WTC11 (cell line): ENCODE results near the gene MSX2. TPM values are rescaled to one million over a fixed set of nuclear protein-coding genes. Genes with fewer than 3 reads are reported as not detected.
A peak's percentile ranks its signal among the peaks of the same experiment; 100 is the strongest.

ENCODE experiments used
- ATAC-seq: fragments of 200-7000 bp; cut with Tn5 transposase; 2 replicates; pipeline ENCODE4 v1.10.0; 2021; ENCODE audit warnings: mild to moderate bottlenecking, moderate library complexity
- CTCF ChIA-PET: fragments of 300-600 bp; sonication (Branson Sonifier 250); formaldehyde crosslinking; loops from one replicate; lab custom pipeline; 2021; ENCODE audit warnings: antibody characterized with exemption; lab: Charles Lee
- POLR2A ChIA-PET: fragments of 350-600 bp; sonication (Branson Sonifier 250); formaldehyde crosslinking; loops from one replicate; lab custom pipeline; 2021; ENCODE audit warnings: antibody characterized with exemption; lab: Charles Lee
- DNase-seq: peaks from one replicate; pipeline ENCODE4 v3.0.0; 2021; ENCODE audit warnings: low spot score
- H3K27ac Mint-ChIP-seq: 2 replicates; pipeline ENCODE4 v1.8.0; 2021; ENCODE audit warnings: mixed read lengths
- H3K27me3 Mint-ChIP-seq: 2 replicates; pipeline ENCODE4 v1.8.0; 2021; ENCODE audit warnings: low read depth, mild to moderate bottlenecking, moderate library complexity, mixed read lengths
- H3K36me3 Mint-ChIP-seq: 2 replicates; pipeline ENCODE4 v1.8.0; 2021; ENCODE audit warnings: mixed read lengths
- H3K4me1 Mint-ChIP-seq: 2 replicates; pipeline ENCODE4 v1.8.0; 2022; ENCODE audit warnings: mixed read lengths
- H3K4me3 Mint-ChIP-seq: 2 replicates; pipeline ENCODE4 v1.8.0; 2021; ENCODE audit warnings: mild to moderate bottlenecking, moderate library complexity, mixed read lengths
- H3K9me3 Mint-ChIP-seq: 2 replicates; pipeline ENCODE4 v1.8.0; 2021; ENCODE audit warnings: mixed read lengths
- AFF4 ChIP-seq: sonication (generic); formaldehyde crosslinking; IDR thresholded peaks from 2 replicates; pipeline ENCODE4 v1.8.1; 2023; ENCODE audit warnings: mild to moderate bottlenecking, missing genetic modification reagents, borderline replicate concordance
- AR ChIP-seq: fragments of 250-450 bp; sonication (Bioruptor Pico); IDR thresholded peaks from 2 replicates; pipeline ENCODE4 v1.9.0; 2021; ENCODE audit warnings: mild to moderate bottlenecking
- ELF4 ChIP-seq: sonication (generic); formaldehyde crosslinking; IDR thresholded peaks from 2 replicates; pipeline ENCODE4 v1.8.1; 2022; ENCODE audit warnings: low read depth, mild to moderate bottlenecking, moderate library complexity, missing genetic modification reagents
- EMX1 ChIP-seq: fragments of 250-450 bp; sonication (Bioruptor Pico); IDR thresholded peaks from 2 replicates; pipeline ENCODE4 v1.8.0; 2021; ENCODE audit warnings: mild to moderate bottlenecking
- JAZF1 ChIP-seq: fragments of 250-450 bp; sonication (Bioruptor Pico); IDR thresholded peaks from 2 replicates; pipeline ENCODE4 v1.9.0; 2021; ENCODE audit warnings: moderate library complexity, mild to moderate bottlenecking, inconsistent platforms
- MXD4 ChIP-seq: fragments of 250-450 bp; sonication (Bioruptor Pico); IDR thresholded peaks from 2 replicates; pipeline ENCODE4 v1.8.0; 2021; ENCODE audit warnings: mild to moderate bottlenecking, moderate library complexity, borderline replicate concordance
- NR1H2 ChIP-seq: sonication (generic); formaldehyde crosslinking; IDR thresholded peaks from 2 replicates; pipeline ENCODE4 v1.9.0; 2021; ENCODE audit warnings: mild to moderate bottlenecking, moderate library complexity, missing genetic modification reagents
- SMAD4 ChIP-seq: sonication (generic); formaldehyde crosslinking; IDR thresholded peaks from 2 replicates; pipeline ENCODE4 v1.8.0; 2022; ENCODE audit warnings: mild to moderate bottlenecking, missing genetic modification reagents
- TP53 ChIP-seq: sonication (generic); formaldehyde crosslinking; IDR thresholded peaks from 2 replicates; pipeline ENCODE4 v1.8.1; 2023; ENCODE audit warnings: mild to moderate bottlenecking, missing genetic modification reagents
- USF1 ChIP-seq: sonication (generic); formaldehyde crosslinking; IDR thresholded peaks from 2 replicates; pipeline ENCODE4 v1.8.0; 2022; ENCODE audit warnings: mild to moderate bottlenecking, missing genetic modification reagents
- USF2 ChIP-seq: sonication (generic); formaldehyde crosslinking; IDR thresholded peaks from 2 replicates; pipeline ENCODE4 v1.8.1; 2023; ENCODE audit warnings: mild to moderate bottlenecking, missing genetic modification reagents, moderate library complexity
- ZNF121 ChIP-seq: sonication (generic); formaldehyde crosslinking; IDR thresholded peaks from 2 replicates; pipeline ENCODE4 v1.8.0; 2023; ENCODE audit warnings: missing genetic modification reagents
- ZNF232 ChIP-seq: sonication (generic); formaldehyde crosslinking; IDR thresholded peaks from 2 replicates; pipeline ENCODE4 v1.8.0; 2022; ENCODE audit warnings: mild to moderate bottlenecking, missing genetic modification reagents
- ZNF263 ChIP-seq: sonication (generic); formaldehyde crosslinking; IDR thresholded peaks from 2 replicates; pipeline ENCODE4 v1.8.1; 2022; ENCODE audit warnings: low read depth, mild to moderate bottlenecking, moderate library complexity, missing genetic modification reagents
- ZNF396 ChIP-seq: fragments of 250-450 bp; sonication (Bioruptor Pico); IDR thresholded peaks from 2 replicates; pipeline ENCODE4 v1.8.0; 2021; ENCODE audit warnings: mild to moderate bottlenecking, moderate library complexity, borderline replicate concordance
- ZNF416 ChIP-seq: fragments of 250-450 bp; sonication (Bioruptor Pico); IDR thresholded peaks from 2 replicates; pipeline ENCODE4 v1.9.0; 2021; ENCODE audit warnings: mild to moderate bottlenecking, inconsistent platforms
- ZNF423 ChIP-seq: fragments of 250-450 bp; sonication (Bioruptor Pico); IDR thresholded peaks from 2 replicates; pipeline ENCODE4 v2.1.2; 2022; ENCODE audit warnings: mild to moderate bottlenecking, moderate library complexity
- total RNA-seq: library from RNA; stranded (reverse); gene quantifications from 3 replicates; pipeline ENCODE4 v1.2.3, GENCODE V29; 2021
- TF ChIP-seq, protein P1 (sequence below): fragments of 200-600 bp; IDR thresholded peaks from 2 replicates; pipeline ENCODE4 v1.8.0; 2022; ENCODE audit warnings: antibody characterized with exemption
- TF ChIP-seq, protein P2 (sequence below): sonication (generic); formaldehyde crosslinking; IDR thresholded peaks from 2 replicates; pipeline ENCODE4 v1.8.0; 2022; ENCODE audit warnings: mild to moderate bottlenecking, missing genetic modification reagents

MSX2 gene
- total RNA-seq, 1 experiment from 2014 or later = 0.83 TPM

DNA sequence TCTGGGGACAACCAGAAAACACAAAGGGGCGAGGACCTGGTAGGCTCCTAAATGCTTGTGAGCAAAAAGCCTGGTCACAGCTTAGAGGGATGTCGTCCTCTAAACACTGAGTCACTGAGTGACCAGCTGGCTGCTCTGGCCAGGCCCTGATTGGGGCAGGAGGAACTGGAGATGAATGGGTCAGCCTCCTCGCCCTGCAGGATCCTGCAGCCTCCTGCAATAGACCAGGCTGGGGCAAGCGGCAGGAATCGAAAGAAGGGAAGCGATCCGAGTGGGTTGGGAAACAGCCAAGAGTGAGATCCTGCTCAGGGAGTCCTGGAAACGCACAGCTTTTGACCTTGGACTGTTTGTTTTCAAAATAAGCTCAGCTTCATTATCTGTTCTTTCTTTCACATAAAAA, 34.1 kb upstream of the MSX2 start (continued):
- TF ChIP-seq, protein P1, sequence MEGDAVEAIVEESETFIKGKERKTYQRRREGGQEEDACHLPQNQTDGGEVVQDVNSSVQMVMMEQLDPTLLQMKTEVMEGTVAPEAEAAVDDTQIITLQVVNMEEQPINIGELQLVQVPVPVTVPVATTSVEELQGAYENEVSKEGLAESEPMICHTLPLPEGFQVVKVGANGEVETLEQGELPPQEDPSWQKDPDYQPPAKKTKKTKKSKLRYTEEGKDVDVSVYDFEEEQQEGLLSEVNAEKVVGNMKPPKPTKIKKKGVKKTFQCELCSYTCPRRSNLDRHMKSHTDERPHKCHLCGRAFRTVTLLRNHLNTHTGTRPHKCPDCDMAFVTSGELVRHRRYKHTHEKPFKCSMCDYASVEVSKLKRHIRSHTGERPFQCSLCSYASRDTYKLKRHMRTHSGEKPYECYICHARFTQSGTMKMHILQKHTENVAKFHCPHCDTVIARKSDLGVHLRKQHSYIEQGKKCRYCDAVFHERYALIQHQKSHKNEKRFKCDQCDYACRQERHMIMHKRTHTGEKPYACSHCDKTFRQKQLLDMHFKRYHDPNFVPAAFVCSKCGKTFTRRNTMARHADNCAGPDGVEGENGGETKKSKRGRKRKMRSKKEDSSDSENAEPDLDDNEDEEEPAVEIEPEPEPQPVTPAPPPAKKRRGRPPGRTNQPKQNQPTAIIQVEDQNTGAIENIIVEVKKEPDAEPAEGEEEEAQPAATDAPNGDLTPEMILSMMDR = no peak
- TF ChIP-seq TP53 (CRISPR knock-in tag) (no peak), AR (no peak)

GRCh38 chr5:174692381-174692780, 32.0 kb upstream of the MSX2 start:
- no peak for ATAC-seq
- POLR2A ChIA-PET = no interaction called here
- H3K4me1 Mint-ChIP-seq = peaks cover 61% of the 10 kb centered on the region
- H3K4me3 Mint-ChIP-seq = peak overlapping the region; percentile 70
- peak overlapping the region; percentile 57; the same call in 1 of the 2 replicates for H3K27ac Mint-ChIP-seq
- no peak for TF ChIP-seq JAZF1 (CRISPR knock-in tag)
- TF ChIP-seq, all 79 proteins: peak for 0
- H3K9me3 Mint-ChIP-seq = no peaks in the 10 kb centered on the region
- CTCF ChIA-PET = interaction anchor here (1.0 to 1.5 kb wide), 2 partner anchors 102 to 273 kb away, joined by 3 to 7 read pairs; no protein-coding TSS in a partner anchor
- no peaks in the 10 kb centered on the region for H3K36me3 Mint-ChIP-seq
- peaks cover 82% of the 10 kb centered on the region for H3K27me3 Mint-ChIP-seq
- no peak for DNase-seq

DNA sequence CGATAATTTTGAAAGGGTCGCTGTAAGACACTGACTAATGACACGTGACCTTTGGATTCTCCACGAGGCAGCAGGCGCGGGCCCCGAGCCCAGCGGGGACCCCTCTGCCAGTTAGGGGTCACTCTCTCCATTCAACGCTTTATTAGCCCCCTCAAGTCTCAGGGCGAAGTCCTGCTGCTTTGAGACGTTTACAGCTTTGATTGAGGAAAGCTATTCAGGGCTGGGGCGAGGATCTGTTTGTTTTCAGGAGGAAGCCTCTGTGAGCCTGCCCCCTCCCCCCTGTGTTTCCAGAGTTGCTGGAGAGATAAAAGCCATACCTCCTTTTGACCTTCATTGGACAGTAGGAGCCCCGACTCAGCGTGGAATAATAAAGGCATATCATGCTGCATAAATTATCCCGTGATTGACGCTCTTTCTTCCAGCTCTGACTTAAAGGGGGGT, 31.4 kb upstream of the MSX2 start:
- Mint-ChIP-seq H3K27me3 (peaks cover 75% of the 10 kb centered on the region), H3K9me3 (no peaks in the 10 kb centered on the region), H3K4me3 (peak overlapping the region; percentile 70), H3K27ac (no peak overlapping the region), H3K4me1 (peaks cover 55% of the 10 kb centered on the region), H3K36me3 (no peaks in the 10 kb centered on the region)
- TF ChIP-seq ZNF121 (CRISPR knock-in tag) (no peak), ZNF423 (CRISPR knock-in tag) (peak; percentile 51; the same call in 1 of the 2 replicates), ZNF263 (no peak), USF1 (CRISPR knock-in tag) (peak; percentile 79), USF2 (peak; percentile 82)
- TF ChIP-seq, protein P2, sequence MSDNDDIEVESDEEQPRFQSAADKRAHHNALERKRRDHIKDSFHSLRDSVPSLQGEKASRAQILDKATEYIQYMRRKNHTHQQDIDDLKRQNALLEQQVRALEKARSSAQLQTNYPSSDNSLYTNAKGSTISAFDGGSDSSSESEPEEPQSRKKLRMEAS (CRISPR knock-in tag) = peak; percentile 49; the same call in 1 of the 2 replicates
- POLR2A ChIA-PET = no interaction called here
- CTCF ChIA-PET = interaction anchor here (0.6 to 1.5 kb wide), 5 partner anchors 58 to 619 kb away, joined by 3 to 7 read pairs (median 5); no protein-coding TSS in a partner anchor
- DNase-seq (peak; percentile 44), ATAC-seq (peak; percentile 50)

GRCh38 chr5:174693697-174694385, 30.5 kb upstream of the MSX2 start:
- Mint-ChIP-seq H3K4me1 (peaks cover 46% of the 10 kb centered on the region), H3K27me3 (peaks cover 67% of the 10 kb centered on the region), H3K4me3 (peak overlapping the region; percentile 70), H3K36me3 (no peaks in the 10 kb centered on the region), H3K27ac (no peak overlapping the region), H3K9me3 (no peaks in the 10 kb centered on the region)
- CTCF ChIA-PET = interaction anchor here (1.0 to 1.6 kb wide), 4 partner anchors 100 to 274 kb away, joined by 3 to 8 read pairs (median 5); no protein-coding TSS in a partner anchor
- no peak; the same call in 1 of the 2 replicates for ATAC-seq
- DNase-seq = no peak
- POLR2A ChIA-PET = no interaction called here
- TF ChIP-seq SMAD4 (CRISPR knock-in tag) = no peak
- TF ChIP-seq EMX1 (CRISPR knock-in tag) = no peak
- TF ChIP-seq ZNF396 (CRISPR knock-in tag) = no peak
- no peak for TF ChIP-seq ZNF423 (CRISPR knock-in tag)
- no peak for TF ChIP-seq MXD4
- no peak for TF ChIP-seq ZNF232 (CRISPR knock-in tag)
- no peak for TF ChIP-seq NR1H2 (CRISPR knock-in tag)
- TF ChIP-seq ELF4 (CRISPR knock-in tag) = no peak
- TF ChIP-seq AFF4 = no peak
- TF ChIP-seq TP53 (CRISPR knock-in tag) = no peak
- TF ChIP-seq ZNF416 = no peak
